ENCODE results near the gene FOXK1.

The FOXK1 gene

DNA sequence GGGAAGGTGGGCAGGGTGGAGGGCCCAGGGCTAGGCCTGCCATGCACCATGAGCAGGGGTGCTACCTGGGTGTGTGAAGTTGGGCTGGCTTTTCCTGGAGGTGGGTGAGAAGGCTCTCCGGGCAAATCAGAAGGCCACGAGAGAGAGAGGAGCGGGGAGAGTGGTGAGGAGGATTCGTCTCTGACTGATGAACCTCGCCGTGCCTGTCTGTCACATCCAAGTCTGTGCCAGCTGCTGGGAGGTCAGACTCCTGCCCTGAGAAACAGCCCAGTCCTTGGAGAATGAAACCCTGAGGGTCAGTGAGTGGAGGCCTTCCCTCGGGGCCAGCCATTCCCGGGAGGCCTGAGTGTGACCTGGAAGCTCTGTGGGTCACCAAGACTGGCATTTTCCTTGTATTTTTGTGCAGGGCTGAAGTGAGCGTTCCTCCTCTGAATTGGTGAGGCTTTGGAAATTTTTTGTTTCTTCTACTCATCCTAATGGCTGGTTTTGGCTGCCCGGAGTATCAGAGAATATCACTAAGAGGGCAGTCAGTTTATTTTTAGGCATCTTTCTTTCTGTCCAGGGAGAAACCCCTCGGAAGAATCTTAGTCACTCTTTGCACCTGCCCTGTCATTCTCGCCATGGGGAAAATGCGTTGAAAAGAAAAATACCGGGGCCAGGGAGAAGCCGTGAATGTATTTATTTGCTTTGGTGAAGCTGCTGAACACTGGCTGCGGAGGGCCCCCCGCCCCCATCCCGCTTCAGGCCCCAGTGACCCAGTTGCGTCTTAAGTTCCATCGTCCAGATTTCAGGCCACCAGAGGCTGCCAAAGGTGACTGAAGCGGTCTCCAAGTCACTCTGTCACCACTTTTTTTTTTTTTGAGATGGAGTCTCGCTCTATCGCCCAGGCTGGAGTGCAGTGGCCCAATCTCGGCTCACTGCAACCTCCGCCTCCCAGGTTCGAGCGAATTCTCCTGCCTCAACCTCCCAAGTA, 86.8 kb downstream of the FOXK1 start:
- no peak overlapping the region for H3K9ac ChIP-seq
- no peak overlapping the region for H2AFZ ChIP-seq (ENCODE audit: low read depth)
- no peak overlapping the region for H3K4me3 ChIP-seq (IDR thresholded peaks at IDR 0.05; ENCODE audit: insufficient read depth, low read depth, low read length)
- no peak overlapping the region for H3K4me2 ChIP-seq
- H4K20me1 ChIP-seq (ENCODE audit: insufficient read depth) = no peaks in the 10 kb centered on the region
- no peaks in the 10 kb centered on the region for H3K4me1 ChIP-seq (ENCODE audit: low read depth, poor library complexity, severe bottlenecking)
- TF ChIP-seq, protein P1, sequence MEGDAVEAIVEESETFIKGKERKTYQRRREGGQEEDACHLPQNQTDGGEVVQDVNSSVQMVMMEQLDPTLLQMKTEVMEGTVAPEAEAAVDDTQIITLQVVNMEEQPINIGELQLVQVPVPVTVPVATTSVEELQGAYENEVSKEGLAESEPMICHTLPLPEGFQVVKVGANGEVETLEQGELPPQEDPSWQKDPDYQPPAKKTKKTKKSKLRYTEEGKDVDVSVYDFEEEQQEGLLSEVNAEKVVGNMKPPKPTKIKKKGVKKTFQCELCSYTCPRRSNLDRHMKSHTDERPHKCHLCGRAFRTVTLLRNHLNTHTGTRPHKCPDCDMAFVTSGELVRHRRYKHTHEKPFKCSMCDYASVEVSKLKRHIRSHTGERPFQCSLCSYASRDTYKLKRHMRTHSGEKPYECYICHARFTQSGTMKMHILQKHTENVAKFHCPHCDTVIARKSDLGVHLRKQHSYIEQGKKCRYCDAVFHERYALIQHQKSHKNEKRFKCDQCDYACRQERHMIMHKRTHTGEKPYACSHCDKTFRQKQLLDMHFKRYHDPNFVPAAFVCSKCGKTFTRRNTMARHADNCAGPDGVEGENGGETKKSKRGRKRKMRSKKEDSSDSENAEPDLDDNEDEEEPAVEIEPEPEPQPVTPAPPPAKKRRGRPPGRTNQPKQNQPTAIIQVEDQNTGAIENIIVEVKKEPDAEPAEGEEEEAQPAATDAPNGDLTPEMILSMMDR (conservative IDR thresholded peaks at IDR 0.05; ENCODE audit: low read depth, low read length) = no peak
- no peaks in the 10 kb centered on the region for H3K36me3 ChIP-seq (ENCODE audit: insufficient read depth)
- no peak overlapping the region for H3K27ac ChIP-seq
- H3K79me2 ChIP-seq (ENCODE audit: insufficient read depth, low read depth) = no peaks in the 10 kb centered on the region
- no peaks in the 10 kb centered on the region for H3K27me3 ChIP-seq (ENCODE audit: insufficient read depth, low read depth)

DNA sequence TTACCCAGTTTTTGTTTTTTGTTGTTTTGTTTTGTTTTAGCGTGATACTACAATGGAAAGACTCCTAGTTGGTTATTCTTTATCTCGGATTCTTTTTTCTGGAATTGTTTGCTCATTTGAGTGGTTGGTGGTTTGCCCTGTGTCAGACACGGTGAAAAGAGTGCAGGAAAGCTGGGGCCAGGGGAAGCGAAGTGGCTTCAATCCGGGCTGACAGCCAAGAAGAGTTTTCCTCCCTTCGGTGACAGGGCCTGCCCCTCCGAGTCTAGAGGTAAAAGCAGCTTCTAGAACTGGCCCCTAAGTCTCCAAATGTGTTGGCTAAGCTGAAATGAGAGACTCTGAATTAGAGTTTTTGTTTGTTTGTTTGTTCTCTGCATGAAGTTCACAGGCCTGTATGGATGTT, 87.7 kb downstream of the FOXK1 start:
- Histone ChIP-seq H4K20me1 (ENCODE audit: insufficient read depth) (no peaks in the 10 kb centered on the region), H3K4me1 (ENCODE audit: low read depth, poor library complexity, severe bottlenecking) (peaks cover 7% of the 10 kb centered on the region), H3K27me3 (ENCODE audit: insufficient read depth, low read depth) (no peaks in the 10 kb centered on the region), H2AFZ (ENCODE audit: low read depth) (no peak overlapping the region), H3K9ac (no peak overlapping the region), H3K27ac (no peak overlapping the region), H3K4me3 (IDR thresholded peaks at IDR 0.05; ENCODE audit: insufficient read depth, low read depth, low read length) (no peak overlapping the region), H3K79me2 (ENCODE audit: insufficient read depth, low read depth) (no peaks in the 10 kb centered on the region), H3K4me2 (no peak overlapping the region), H3K36me3 (ENCODE audit: insufficient read depth) (no peaks in the 10 kb centered on the region)
- TF ChIP-seq, protein P1 (conservative IDR thresholded peaks at IDR 0.05; ENCODE audit: low read depth, low read length) = no peak

DNA sequence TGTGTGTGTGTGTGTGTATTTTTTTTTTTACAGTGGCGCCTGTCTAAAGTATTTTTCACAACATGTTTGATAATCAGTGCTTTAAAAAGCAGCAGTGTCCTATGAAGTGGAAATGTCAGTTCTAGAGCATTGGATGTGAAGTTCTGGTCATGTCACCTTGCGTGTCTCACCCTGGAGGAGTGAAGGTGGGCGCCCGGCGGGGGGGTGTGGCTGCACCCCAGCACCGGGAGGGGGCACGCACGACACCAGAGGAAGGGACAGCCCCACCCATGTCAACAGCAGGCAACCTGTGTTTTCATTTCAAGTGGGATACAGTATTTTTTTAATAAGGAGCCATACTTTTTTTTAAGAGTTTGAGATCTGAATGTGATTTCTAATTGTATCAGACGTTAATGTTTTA, 88.8 kb downstream of the FOXK1 start:
- Histone ChIP-seq H3K79me2 (ENCODE audit: insufficient read depth, low read depth) (peaks cover 3% of the 10 kb centered on the region), H3K4me2 (no peak overlapping the region), H3K27me3 (ENCODE audit: insufficient read depth, low read depth) (no peaks in the 10 kb centered on the region), H3K36me3 (ENCODE audit: insufficient read depth) (no peaks in the 10 kb centered on the region), H3K4me1 (ENCODE audit: low read depth, poor library complexity, severe bottlenecking) (peaks cover 7% of the 10 kb centered on the region), H3K9ac (no peak overlapping the region), H2AFZ (ENCODE audit: low read depth) (no peak overlapping the region), H4K20me1 (ENCODE audit: insufficient read depth) (no peaks in the 10 kb centered on the region), H3K27ac (no peak overlapping the region), H3K4me3 (IDR thresholded peaks at IDR 0.05; ENCODE audit: insufficient read depth, low read depth, low read length) (no peak overlapping the region)
- TF ChIP-seq, protein P1 (conservative IDR thresholded peaks at IDR 0.05; ENCODE audit: low read depth, low read length) = no peak

DNA sequence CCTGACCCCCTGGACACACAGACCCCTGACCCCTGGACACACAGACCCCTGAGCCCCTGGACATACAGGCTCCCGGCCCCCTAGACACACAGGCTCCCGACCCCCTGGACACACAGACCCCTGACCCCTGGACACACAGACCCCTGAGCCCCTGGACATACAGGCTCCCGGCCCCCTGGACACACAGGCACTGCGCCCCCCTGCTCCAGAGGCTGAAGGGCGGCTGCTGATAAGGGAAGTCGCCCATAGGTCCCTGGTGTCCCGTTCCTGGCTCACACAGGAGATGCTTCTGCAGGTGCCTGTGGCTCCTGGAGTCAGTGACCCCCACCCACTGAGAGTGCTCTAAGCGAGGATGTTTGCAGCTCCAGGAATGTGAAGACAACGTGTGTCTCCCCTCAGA, 89.6 kb downstream of the FOXK1 start:
- H3K79me2 ChIP-seq (ENCODE audit: insufficient read depth, low read depth) = peaks cover 12% of the 10 kb centered on the region
- no peaks in the 10 kb centered on the region for H4K20me1 ChIP-seq (ENCODE audit: insufficient read depth)
- H3K4me2 ChIP-seq = no peak overlapping the region
- TF ChIP-seq, protein P1 (conservative IDR thresholded peaks at IDR 0.05; ENCODE audit: low read depth, low read length) = no peak
- H2AFZ ChIP-seq (ENCODE audit: low read depth) = no peak overlapping the region
- H3K4me1 ChIP-seq (ENCODE audit: low read depth, poor library complexity, severe bottlenecking) = peaks cover 11% of the 10 kb centered on the region
- no peak overlapping the region for H3K27ac ChIP-seq
- no peaks in the 10 kb centered on the region for H3K36me3 ChIP-seq (ENCODE audit: insufficient read depth)
- no peak overlapping the region for H3K4me3 ChIP-seq (IDR thresholded peaks at IDR 0.05; ENCODE audit: insufficient read depth, low read depth, low read length)
- H3K9ac ChIP-seq = no peak overlapping the region
- H3K27me3 ChIP-seq (ENCODE audit: insufficient read depth, low read depth) = no peaks in the 10 kb centered on the region
